PC-3 (cell line): ENCODE measurements around the gene C9orf85.

Source experiments
- EZH2 ChIP-seq: fragments of 300-600 bp; sonication (generic); IDR thresholded peaks from one replicate; pipeline ENCODE4 v1.6.1; 2017; ENCODE audit warnings: antibody characterized with exemption, mild to moderate bottlenecking, low read length; ENCODE audit not compliant: unreplicated experiment
- EZH2phosphoT487 ChIP-seq: fragments of 300-600 bp; sonication (generic); IDR thresholded peaks from 2 replicates; pipeline ENCODE4 v1.6.1; 2018; ENCODE audit warnings: mild to moderate bottlenecking, antibody characterized with exemption, low read length, borderline replicate concordance
- TF ChIP-seq, protein P1 (sequence below): fragments of 300-600 bp; sonication (generic); conservative IDR thresholded peaks from 2 replicates; pipeline ENCODE4 v1.5.1; 2017; ENCODE audit warnings: antibody characterized with exemption, low read depth, mild to moderate bottlenecking, low read length

GRCh38 chr9:71895117-71895516 lies 16.3 kb upstream of the C9orf85 start:
- TF ChIP-seq EZH2, result no peak
- TF ChIP-seq, protein P1, sequence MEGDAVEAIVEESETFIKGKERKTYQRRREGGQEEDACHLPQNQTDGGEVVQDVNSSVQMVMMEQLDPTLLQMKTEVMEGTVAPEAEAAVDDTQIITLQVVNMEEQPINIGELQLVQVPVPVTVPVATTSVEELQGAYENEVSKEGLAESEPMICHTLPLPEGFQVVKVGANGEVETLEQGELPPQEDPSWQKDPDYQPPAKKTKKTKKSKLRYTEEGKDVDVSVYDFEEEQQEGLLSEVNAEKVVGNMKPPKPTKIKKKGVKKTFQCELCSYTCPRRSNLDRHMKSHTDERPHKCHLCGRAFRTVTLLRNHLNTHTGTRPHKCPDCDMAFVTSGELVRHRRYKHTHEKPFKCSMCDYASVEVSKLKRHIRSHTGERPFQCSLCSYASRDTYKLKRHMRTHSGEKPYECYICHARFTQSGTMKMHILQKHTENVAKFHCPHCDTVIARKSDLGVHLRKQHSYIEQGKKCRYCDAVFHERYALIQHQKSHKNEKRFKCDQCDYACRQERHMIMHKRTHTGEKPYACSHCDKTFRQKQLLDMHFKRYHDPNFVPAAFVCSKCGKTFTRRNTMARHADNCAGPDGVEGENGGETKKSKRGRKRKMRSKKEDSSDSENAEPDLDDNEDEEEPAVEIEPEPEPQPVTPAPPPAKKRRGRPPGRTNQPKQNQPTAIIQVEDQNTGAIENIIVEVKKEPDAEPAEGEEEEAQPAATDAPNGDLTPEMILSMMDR, result no peak
- TF ChIP-seq EZH2phosphoT487, result no peak
